AG04449 (cell line): Measurements from ENCODE around the gene TMEM256.

Experiments
- CTCF ChIA-PET: fragments of 350-600 bp; formaldehyde crosslinking; extraction: SDS; loops from one replicate; lab custom pipeline; 2021; ENCODE audit warnings: antibody characterized with exemption; lab: Yijun Ruan, JAX
- POLR2A ChIA-PET: fragments of 400-600, 350-600 bp; formaldehyde crosslinking; extraction: SDS; loops from one replicate; lab custom pipeline; 2020; ENCODE audit warnings: antibody characterized with exemption, inconsistent platforms; lab: Yijun Ruan, JAX
- DNase-seq: peaks from one replicate; pipeline ENCODE4 v3.0.0-alpha.2; 2010; ENCODE audit warnings: low read depth, low spot score
- H3K4me3 ChIP-seq: 2 replicates; pipeline ENCODE4 v1.5.1; 2011; ENCODE audit warnings: low read depth, mild to moderate bottlenecking, control low read depth, low read length
- TF ChIP-seq, protein P1 (sequence below): IDR thresholded peaks from one replicate; pipeline ENCODE4 v1.5.1; 2011; ENCODE audit warnings: mild to moderate bottlenecking, moderate library complexity, low read length, control low read depth, inconsistent platforms; ENCODE audit not compliant: insufficient read depth; ENCODE audit errors: missing control alignments

TMEM256 gene

DNA sequence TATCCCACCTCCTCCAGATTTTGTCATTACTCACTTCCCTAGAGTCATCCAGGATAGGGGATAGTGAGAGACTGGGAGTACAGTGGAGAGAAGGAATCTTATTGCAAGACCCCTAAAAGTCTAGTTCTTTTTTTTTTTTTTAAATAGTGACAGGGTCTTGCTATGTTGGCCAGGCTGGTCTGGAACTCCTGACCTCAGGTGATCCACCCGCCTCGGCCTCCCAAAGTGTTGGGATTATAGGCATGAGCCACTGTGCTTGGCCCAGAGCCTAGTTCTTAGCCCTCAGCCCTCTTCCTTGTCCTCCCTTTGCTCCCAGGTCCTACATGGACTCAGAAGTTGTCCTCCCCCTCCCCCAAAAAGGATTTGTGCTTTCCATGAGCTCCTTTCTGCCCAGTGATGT, 38.2 kb upstream of the TMEM256 start:
- ChIA-PET POLR2A (interaction anchor here (0.7 kb wide), 1 partner anchor 38 kb away, joined by 3 read pairs; the partner anchor contains the start of gene TMEM256), CTCF (interaction anchor here (1.1 to 3.1 kb wide), 4 partner anchors 12 to 86 kb away, joined by 3 to 16 read pairs (median 4); partner anchors contain the start of gene TMEM95)
- TF ChIP-seq, protein P1, sequence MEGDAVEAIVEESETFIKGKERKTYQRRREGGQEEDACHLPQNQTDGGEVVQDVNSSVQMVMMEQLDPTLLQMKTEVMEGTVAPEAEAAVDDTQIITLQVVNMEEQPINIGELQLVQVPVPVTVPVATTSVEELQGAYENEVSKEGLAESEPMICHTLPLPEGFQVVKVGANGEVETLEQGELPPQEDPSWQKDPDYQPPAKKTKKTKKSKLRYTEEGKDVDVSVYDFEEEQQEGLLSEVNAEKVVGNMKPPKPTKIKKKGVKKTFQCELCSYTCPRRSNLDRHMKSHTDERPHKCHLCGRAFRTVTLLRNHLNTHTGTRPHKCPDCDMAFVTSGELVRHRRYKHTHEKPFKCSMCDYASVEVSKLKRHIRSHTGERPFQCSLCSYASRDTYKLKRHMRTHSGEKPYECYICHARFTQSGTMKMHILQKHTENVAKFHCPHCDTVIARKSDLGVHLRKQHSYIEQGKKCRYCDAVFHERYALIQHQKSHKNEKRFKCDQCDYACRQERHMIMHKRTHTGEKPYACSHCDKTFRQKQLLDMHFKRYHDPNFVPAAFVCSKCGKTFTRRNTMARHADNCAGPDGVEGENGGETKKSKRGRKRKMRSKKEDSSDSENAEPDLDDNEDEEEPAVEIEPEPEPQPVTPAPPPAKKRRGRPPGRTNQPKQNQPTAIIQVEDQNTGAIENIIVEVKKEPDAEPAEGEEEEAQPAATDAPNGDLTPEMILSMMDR, result no peak
- no peak for DNase-seq
- no peak overlapping the region for H3K4me3 ChIP-seq

DNA sequence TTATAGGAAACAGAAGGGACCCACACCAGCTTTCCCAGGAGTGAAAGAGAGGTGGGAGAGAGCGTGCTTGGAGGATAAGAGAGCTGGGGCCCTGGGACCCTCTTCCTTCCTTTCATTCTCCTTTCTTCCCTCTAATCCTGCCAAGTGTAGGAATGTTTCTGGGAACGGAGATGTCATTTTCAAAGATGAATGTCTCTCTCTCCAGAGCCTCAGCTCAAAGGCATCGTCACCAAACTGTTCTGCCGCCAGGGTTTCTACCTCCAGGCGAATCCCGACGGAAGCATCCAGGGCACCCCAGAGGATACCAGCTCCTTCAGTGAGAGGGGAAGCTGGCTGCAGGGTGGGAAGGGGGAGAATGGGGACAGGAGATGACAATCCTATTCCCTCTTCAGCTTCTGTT, 37.4 kb upstream of the TMEM256 start:
- no peak for DNase-seq
- TF ChIP-seq, protein P1, result no peak
- H3K4me3 ChIP-seq, result no peak overlapping the region
- CTCF ChIA-PET, result interaction anchor here (0.9 to 3.1 kb wide), 7 partner anchors 13 to 247 kb away, joined by 3 to 16 read pairs (median 3); partner anchors contain the start of genes TMEM95, TP53 and WRAP53
- POLR2A ChIA-PET, result interaction anchor here (0.6 to 2.1 kb wide), 4 partner anchors 37 to 75 kb away, joined by 3 to 6 read pairs (median 4); partner anchors contain the start of genes TMEM256 and ZBTB4

DNA sequence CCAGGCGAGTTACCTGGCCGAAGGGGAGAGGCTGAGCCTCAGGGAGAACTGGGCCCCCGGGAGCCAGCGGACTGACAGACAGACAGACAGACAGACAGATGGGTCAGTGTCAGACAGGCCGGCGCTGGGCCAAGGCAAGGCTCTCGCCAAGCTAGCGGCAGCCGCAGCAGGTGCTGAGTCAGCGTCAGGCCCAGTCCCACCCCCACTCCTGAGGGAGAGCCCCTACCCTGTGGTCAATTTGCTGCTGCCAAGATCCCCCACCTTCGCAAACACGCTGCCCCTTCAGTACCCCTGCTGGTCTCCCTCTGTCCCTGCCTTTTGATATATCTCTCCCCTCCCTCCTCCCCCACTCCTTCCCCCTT, 36.9 kb upstream of the TMEM256 start:
- CTCF ChIA-PET, result interaction anchor here (0.9 to 3.1 kb wide), 9 partner anchors 14 to 247 kb away, joined by 3 to 16 read pairs (median 3); partner anchors contain the start of genes TMEM95, TP53 and WRAP53
- TF ChIP-seq, protein P1, result peak; percentile 9
- DNase-seq, result no peak
- POLR2A ChIA-PET, result interaction anchor here (0.6 to 2.1 kb wide), 5 partner anchors 37 to 75 kb away, joined by 3 to 6 read pairs (median 3); partner anchors contain the start of genes POLR2A, TMEM256 and ZBTB4
- peak overlapping the region; percentile 38 for H3K4me3 ChIP-seq

DNA sequence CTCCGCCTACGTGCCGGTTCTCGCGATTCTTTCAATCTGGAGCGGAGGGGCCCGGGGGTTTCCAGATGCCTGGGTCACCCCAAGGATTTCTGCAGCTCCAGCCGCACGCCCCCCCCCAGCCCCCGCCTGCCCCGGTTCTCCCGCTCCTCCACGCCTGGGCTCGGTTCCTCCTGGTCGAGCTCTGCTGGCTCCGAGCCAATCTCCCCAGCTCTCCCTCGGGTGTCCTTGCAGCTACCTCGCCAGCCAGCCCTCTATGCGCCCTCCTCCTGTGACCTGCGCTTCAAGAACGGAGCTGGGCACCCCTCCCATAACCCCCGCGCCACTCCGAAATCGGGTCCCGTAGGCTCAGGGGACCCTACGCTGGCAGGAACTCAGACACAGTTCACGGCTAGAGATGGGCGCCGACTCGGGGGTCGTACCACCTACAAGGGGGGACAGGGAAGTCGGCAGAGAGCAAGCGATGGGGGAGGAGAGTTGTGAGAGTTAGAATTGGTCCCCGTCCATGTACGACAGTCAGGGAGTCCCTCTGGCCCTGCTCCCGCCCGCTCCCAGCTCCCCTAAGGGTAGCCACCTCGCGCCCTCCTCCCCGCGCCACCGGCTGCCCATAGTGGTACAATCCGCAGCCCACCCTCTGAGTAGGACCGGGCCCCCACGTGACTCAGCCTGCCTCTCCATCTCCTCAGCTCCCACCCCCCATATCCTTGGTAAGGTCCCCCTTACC, 36.4 kb upstream of the TMEM256 start:
- CTCF ChIA-PET, result interaction anchor here (0.9 to 3.1 kb wide), 6 partner anchors 19 to 121 kb away, joined by 3 to 16 read pairs (median 4); partner anchors contain the start of gene TMEM95
- TF ChIP-seq, protein P1, result no peak
- H3K4me3 ChIP-seq, result peak overlapping the region; percentile 38
- POLR2A ChIA-PET, result interaction anchor here (0.6 to 2.1 kb wide), 3 partner anchors 36 to 44 kb away, joined by 3 to 6 read pairs (median 6); partner anchors contain the start of genes POLR2A, TMEM256 and ZBTB4
- DNase-seq, result no peak

DNA sequence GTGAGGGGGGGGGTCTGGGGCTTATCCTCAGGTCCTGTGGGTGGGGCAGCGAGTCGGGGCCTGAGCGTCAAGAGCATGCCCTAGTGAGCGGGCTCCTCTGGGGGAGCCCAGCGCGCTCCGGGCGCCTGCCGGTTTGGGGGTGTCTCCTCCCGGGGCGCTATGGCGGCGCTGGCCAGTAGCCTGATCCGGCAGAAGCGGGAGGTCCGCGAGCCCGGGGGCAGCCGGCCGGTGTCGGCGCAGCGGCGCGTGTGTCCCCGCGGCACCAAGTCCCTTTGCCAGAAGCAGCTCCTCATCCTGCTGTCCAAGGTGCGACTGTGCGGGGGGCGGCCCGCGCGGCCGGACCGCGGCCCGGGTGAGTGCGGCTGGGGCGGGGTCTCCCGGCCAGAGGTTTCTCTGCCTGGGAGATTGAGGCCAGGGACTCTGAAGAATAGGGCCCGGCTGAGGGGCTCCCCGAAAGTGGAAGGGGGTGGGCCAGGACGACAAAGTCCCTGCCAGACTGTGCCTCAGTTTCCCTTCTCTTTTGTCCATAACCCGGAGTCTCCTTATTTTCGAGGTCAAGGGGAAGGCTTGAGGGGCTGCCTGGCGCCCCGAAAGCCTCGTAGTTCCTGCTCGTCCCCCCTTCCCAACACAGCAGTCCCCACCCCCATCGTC, 35.7 kb upstream of the TMEM256 start, which contains the start of gene FGF11:
TSS of gene FGF11 (plus strand) at position 51 of the 651 bp plus-strand sequence. CDS start at position 160, 109 bp downstream.
- POLR2A ChIA-PET, result interaction anchor here (2.1 kb wide), 1 partner anchor 36 kb away, joined by 6 read pairs; the partner anchor contains the start of gene TMEM256
- CTCF ChIA-PET, result interaction anchor here (1.0 to 5.3 kb wide), 6 partner anchors 38 to 121 kb away, joined by 3 to 52 read pairs (median 5); partner anchors contain the start of gene TMEM95
- peak within 1 kb of the TSS; percentile 47 for H3K4me3 ChIP-seq
- TF ChIP-seq, protein P1, result no peak
- DNase-seq, result no peak
